Posterior vena cava (tissue), 2 donors: ENCODE measurements around the gene WIZ. TPM values are rescaled to one million over a fixed set of nuclear protein-coding genes. Genes with fewer than 3 reads are reported as not detected.
A peak's percentile ranks its signal among the peaks of the same experiment; 100 is the strongest.
"Not testable (repeated sequence)": the region's sequence is repeated elsewhere in the genome, so short reads cannot be mapped to it uniquely, and the experiment has no call there.

Source experiments
- DNase-seq: peaks from one replicate; pipeline ENCODE4 v3.0.0-alpha.2; 2020; ENCODE audit warnings: low spot score
- intact Hi-C, 2 donors: fragments of 100-400 bp; cut with DNase I; formaldehyde crosslinking; loops; one replicate each; pipeline versions ENCODE4 v1.14.1 to v1.14.2; 2022 to 2023
- long read RNA-seq, 2 donors: library from polyadenylated mRNA; unstranded; transcript quantifications; one replicate each; pipeline ENCODE4 v2.0.0, GENCODE V29; 2020 to 2021
- total RNA-seq, 2 donors: library from RNA; stranded (reverse); fragmentation: NEBNext Ultra II Directional; extraction: Animal tissue kit (Norgen Biotek cat#: 25700); gene quantifications; one replicate each; pipeline ENCODE4 v1.2.1, GENCODE V29; 2021
- donor health status: DM: yes; HTN: yes; CAD: no.
- donor health status: DM: yes; HTN: yes; CAD: no.

Gene WIZ
- total RNA-seq = 10 to 100 TPM; 33.2 to 44.2 TPM
- long read RNA-seq, donor 1, partial matches to known transcripts = 15 of 17 reads
- long read RNA-seq, donor 1, other reads (novel, unspliced or antisense) = 2 of 17 reads
- long read RNA-seq, donor 2, partial matches to known transcripts = 21 of 22 reads
- long read RNA-seq, donor 2, other reads (novel, unspliced or antisense) = 0 of 22 reads

GRCh38 chr19:15449620-15450527, at the start of gene WIZ:
Gene WIZ, minus strand, starts transcription at chr19:15449956. Its CDS starts 1,649 bp downstream, at chr19:15448307.
- intact Hi-C loops = no loop called here

GRCh38 chr19:15498910-15499309, 49.2 kb upstream of the WIZ start:
- intact Hi-C loops = loop anchor here in 1 of 2 donors (1.0 kb wide), 1 partner anchor 35 kb away; no protein-coding TSS in a partner anchor
- DNase-seq = no peak

More at GRCh38 chr19:15449620-15450527, at the start of gene WIZ:
- peak; percentile 96 for DNase-seq

- no peak for DNase-seq
- intact Hi-C loops = no loop called here
These were observed 48.6 kb upstream of the WIZ start for GRCh38 chr19:15498156-15498858.

GRCh38 chr19:15495151-15495550, 45.4 kb upstream of the WIZ start:
- intact Hi-C loops = no loop called here
- no peak for DNase-seq

GRCh38 chr19:15488489-15489226, 38.9 kb upstream of the WIZ start:
- intact Hi-C loops = no loop called here
- no peak for DNase-seq

GRCh38 chr19:15487038-15487437, 37.3 kb upstream of the WIZ start:
- intact Hi-C loops = no loop called here
- no peak for DNase-seq

GRCh38 chr19:15485768-15486167, 36.0 kb upstream of the WIZ start:
- DNase-seq, intact Hi-C loops: not testable (repeated sequence)

GRCh38 chr19:15480996-15481395, 31.2 kb upstream of the WIZ start:
- DNase-seq, intact Hi-C loops: not testable (repeated sequence)

- no peak for DNase-seq
- intact Hi-C loops = no loop called here
These were observed 29.9 kb upstream of the WIZ start, which contains the start of gene PGLYRP2 for GRCh38 chr19:15479391-15480345. Gene PGLYRP2, minus strand, starts transcription at chr19:15479501. Its CDS starts 130 bp downstream, at chr19:15479371.

- DNase-seq = no peak
- intact Hi-C loops = no loop called here
These were observed 26.6 kb upstream of the WIZ start for GRCh38 chr19:15476325-15476724.

GRCh38 chr19:15475611-15476010, 25.9 kb upstream of the WIZ start:
- intact Hi-C loops = no loop called here
- no peak for DNase-seq

- intact Hi-C loops = no loop called here
- DNase-seq = no peak
These were observed 25.4 kb upstream of the WIZ start for GRCh38 chr19:15475169-15475568.

GRCh38 chr19:15473821-15474220, 24.1 kb upstream of the WIZ start:
- intact Hi-C loops, DNase-seq: not testable (repeated sequence)

GRCh38 chr19:15471639-15472101, 21.9 kb upstream of the WIZ start:
- intact Hi-C loops = no loop called here
- no peak for DNase-seq

GRCh38 chr19:15469513-15470297, 19.9 kb upstream of the WIZ start:
- DNase-seq = no peak
- intact Hi-C loops = loop anchor here in 1 of 2 donors (10.0 kb wide), 1 partner anchor 85 kb away; no protein-coding TSS in a partner anchor

GRCh38 chr19:15468675-15469512, 19.1 kb upstream of the WIZ start:
- intact Hi-C loops = loop anchor here in 1 of 2 donors (10.0 kb wide), 1 partner anchor 86 kb away; no protein-coding TSS in a partner anchor
- DNase-seq = no peak
